Measurements from ENCODE around the gene SUSD4.

- TF ChIP-seq POLR2AphosphoS5 (IDR thresholded peaks at IDR 0.05): no peak
- TF ChIP-seq, protein P1, sequence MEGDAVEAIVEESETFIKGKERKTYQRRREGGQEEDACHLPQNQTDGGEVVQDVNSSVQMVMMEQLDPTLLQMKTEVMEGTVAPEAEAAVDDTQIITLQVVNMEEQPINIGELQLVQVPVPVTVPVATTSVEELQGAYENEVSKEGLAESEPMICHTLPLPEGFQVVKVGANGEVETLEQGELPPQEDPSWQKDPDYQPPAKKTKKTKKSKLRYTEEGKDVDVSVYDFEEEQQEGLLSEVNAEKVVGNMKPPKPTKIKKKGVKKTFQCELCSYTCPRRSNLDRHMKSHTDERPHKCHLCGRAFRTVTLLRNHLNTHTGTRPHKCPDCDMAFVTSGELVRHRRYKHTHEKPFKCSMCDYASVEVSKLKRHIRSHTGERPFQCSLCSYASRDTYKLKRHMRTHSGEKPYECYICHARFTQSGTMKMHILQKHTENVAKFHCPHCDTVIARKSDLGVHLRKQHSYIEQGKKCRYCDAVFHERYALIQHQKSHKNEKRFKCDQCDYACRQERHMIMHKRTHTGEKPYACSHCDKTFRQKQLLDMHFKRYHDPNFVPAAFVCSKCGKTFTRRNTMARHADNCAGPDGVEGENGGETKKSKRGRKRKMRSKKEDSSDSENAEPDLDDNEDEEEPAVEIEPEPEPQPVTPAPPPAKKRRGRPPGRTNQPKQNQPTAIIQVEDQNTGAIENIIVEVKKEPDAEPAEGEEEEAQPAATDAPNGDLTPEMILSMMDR (IDR thresholded peaks at IDR 0.05): no peak
- TF ChIP-seq POLR2A (IDR thresholded peaks at IDR 0.05): no peak
Observed at GRCh38 chr1:223276029-223276428, 87.9 kb downstream of the SUSD4 start.
